ENCODE data around the gene BPIFA1.
A peak's percentile ranks its signal among the peaks of the same experiment; 100 is the strongest.

BPIFA1 gene

GRCh38 chr20:33229843-33230242 is 6.0 kb upstream of the BPIFA1 start:
- no peaks in the 10 kb centered on the region for H3K9me3 ChIP-seq (ENCODE audit: insufficient read depth, low read length, severe bottlenecking)
- no peaks in the 10 kb centered on the region; the same call in 1 of the 2 replicates for H4K20me1 ChIP-seq (ENCODE audit: insufficient read depth, low read length)

GRCh38 chr20:33231237-33231636 is 4.6 kb upstream of the BPIFA1 start:
- peaks cover 18% of the 10 kb centered on the region for H3K27me3 ChIP-seq (ENCODE audit: insufficient read depth, low read length, poor library complexity)
- no peaks in the 10 kb centered on the region for H3K36me3 ChIP-seq (ENCODE audit: insufficient read depth, low read length)
- H3K4me2 ChIP-seq (ENCODE audit: insufficient read depth, low read length), result no peak overlapping the region
- no peak overlapping the region for H3K27ac ChIP-seq (ENCODE audit: low read length)
- H3K4me3 ChIP-seq (ENCODE audit: low read depth in 1 of 2, low read length in 2 of 2), result no peak overlapping the region
- H3K9ac ChIP-seq (ENCODE audit: low read depth, low read length), result no peak overlapping the region
- no peak overlapping the region for H2AFZ ChIP-seq (ENCODE audit: low read depth, low read length)
- no peak for DNase-seq
- no peaks in the 10 kb centered on the region; the same call in 1 of the 2 replicates for H4K20me1 ChIP-seq (ENCODE audit: insufficient read depth, low read length)
- H3K79me2 ChIP-seq (ENCODE audit: insufficient read depth, low read length), result no peaks in the 10 kb centered on the region
- ATAC-seq (ENCODE audit: insufficient read depth, low read depth), result no peak
- TF ChIP-seq EZH2 (IDR thresholded peaks at IDR 0.05; ENCODE audit: borderline replicate concordance, low read depth, low read length, severe bottlenecking) (no peak), CTCF (IDR thresholded peaks at IDR 0.05; ENCODE audit: borderline replicate concordance, extremely low read depth, low read length, poor library complexity, severe bottlenecking) (no peak)
- H3K4me1 ChIP-seq (ENCODE audit: insufficient read depth, low read length), result no peaks in the 10 kb centered on the region
- H3K9me3 ChIP-seq (ENCODE audit: insufficient read depth, low read length, severe bottlenecking), result no peaks in the 10 kb centered on the region

More at GRCh38 chr20:33229843-33230242, 6.0 kb upstream of the BPIFA1 start:
- no peak overlapping the region for H3K9ac ChIP-seq (ENCODE audit: low read depth, low read length)
- no peak overlapping the region for H2AFZ ChIP-seq (ENCODE audit: low read depth, low read length)
- no peaks in the 10 kb centered on the region for H3K4me1 ChIP-seq (ENCODE audit: insufficient read depth, low read length)
- H3K27me3 ChIP-seq (ENCODE audit: insufficient read depth, low read length, poor library complexity), result peaks cover 18% of the 10 kb centered on the region
- peak; percentile 35 for DNase-seq
- H3K4me3 ChIP-seq (ENCODE audit: low read depth in 1 of 2, low read length in 2 of 2), result no peak overlapping the region
- H3K27ac ChIP-seq (ENCODE audit: low read length), result no peak overlapping the region
- no peaks in the 10 kb centered on the region for H3K79me2 ChIP-seq (ENCODE audit: insufficient read depth, low read length)
- no peak overlapping the region for H3K4me2 ChIP-seq (ENCODE audit: insufficient read depth, low read length)
- peak; percentile 58; the same call in 2 of the 3 replicates for ATAC-seq (ENCODE audit: insufficient read depth, low read depth)
- H3K36me3 ChIP-seq (ENCODE audit: insufficient read depth, low read length), result no peaks in the 10 kb centered on the region
- TF ChIP-seq CTCF (IDR thresholded peaks at IDR 0.05; ENCODE audit: borderline replicate concordance, extremely low read depth, low read length, poor library complexity, severe bottlenecking) (no peak), EZH2 (IDR thresholded peaks at IDR 0.05; ENCODE audit: borderline replicate concordance, low read depth, low read length, severe bottlenecking) (no peak)

- Histone ChIP-seq H4K20me1 (ENCODE audit: insufficient read depth, low read length) (no peaks in the 10 kb centered on the region), H3K36me3 (ENCODE audit: insufficient read depth, low read length) (no peaks in the 10 kb centered on the region), H3K9me3 (ENCODE audit: insufficient read depth, low read length, severe bottlenecking) (no peaks in the 10 kb centered on the region), H2AFZ (ENCODE audit: low read depth, low read length) (no peak overlapping the region), H3K4me3 (ENCODE audit: low read depth in 1 of 2, low read length in 2 of 2) (no peak overlapping the region), H3K9ac (ENCODE audit: low read depth, low read length) (no peak overlapping the region), H3K79me2 (ENCODE audit: insufficient read depth, low read length) (no peaks in the 10 kb centered on the region), H3K27ac (ENCODE audit: low read length) (no peak overlapping the region), H3K4me2 (ENCODE audit: insufficient read depth, low read length) (no peak overlapping the region), H3K27me3 (ENCODE audit: insufficient read depth, low read length, poor library complexity) (peaks cover 18% of the 10 kb centered on the region), H3K4me1 (ENCODE audit: insufficient read depth, low read length) (no peaks in the 10 kb centered on the region)
- DNase-seq (no peak), ATAC-seq (ENCODE audit: insufficient read depth, low read depth) (no peak)
- TF ChIP-seq CTCF (IDR thresholded peaks at IDR 0.05; ENCODE audit: borderline replicate concordance, extremely low read depth, low read length, poor library complexity, severe bottlenecking) (no peak), EZH2 (IDR thresholded peaks at IDR 0.05; ENCODE audit: borderline replicate concordance, low read depth, low read length, severe bottlenecking) (no peak)
Measured at GRCh38 chr20:33232486-33233072, 3.2 kb upstream of the BPIFA1 start.

Data from DND-41 (cell line).